SHP77 treated with DMSO at 0.1 percent for 48 hours (cell line): Measurements from ENCODE around the gene AP2B1.

ENCODE experiments used
- DNase-seq: peaks from one replicate; lab custom pipeline; 2025; lab: John Stamatoyannopoulos, UW

The AP2B1 gene

GRCh38 chr17:35773679-35774425 is 186.7 kb downstream of the AP2B1 start:
- no peak for DNase-seq

- DNase-seq: no peak
These were observed 187.4 kb downstream of the AP2B1 start for GRCh38 chr17:35774499-35774898.

- DNase-seq: no peak
These were observed 187.9 kb downstream of the AP2B1 start for GRCh38 chr17:35775039-35775438.

GRCh38 chr17:35775583-35775982 is 188.5 kb downstream of the AP2B1 start:
- no peak for DNase-seq
